Uterus (tissue), 4 donors: ENCODE measurements around the gene ITGAD. TPM values are rescaled to one million over a fixed set of nuclear protein-coding genes. Genes with fewer than 3 reads are reported as not detected.

Source experiments
- DNase-seq, 2 donors: peaks; one replicate each; pipeline ENCODE4 v3.0.0-alpha.2; 2019 to 2020
- H3K27ac ChIP-seq, 2 donors: fragments of 200-600 bp; sonication (generic); 1 replicate in 1 of 2; 2 replicates in 1 of 2; pipeline ENCODE4 v1.5.1; 2016 to 2018
- H3K27me3 ChIP-seq, 2 donors: fragments of 200-600 bp; sonication (generic); one replicate each; pipeline ENCODE4 v1.5.1; 2018 to 2019; ENCODE audit warnings: control low read depth in 1 of 2
- H3K36me3 ChIP-seq, 2 donors: fragments of 200-600 bp; sonication (generic); one replicate each; pipeline ENCODE4 v1.5.1; 2019; ENCODE audit warnings: control low read depth in 1 of 2
- H3K4me1 ChIP-seq, 2 donors: fragments of 200-600 bp; sonication (generic); one replicate each; pipeline ENCODE4 v1.5.1; 2018 to 2019; ENCODE audit warnings: control low read depth in 1 of 2
- H3K4me3 ChIP-seq, 2 donors: fragments of 200-600 bp; sonication (generic); 1 replicate in 1 of 2; 2 replicates in 1 of 2; pipeline ENCODE4 v1.5.1; 2018 to 2019; ENCODE audit warnings: mild to moderate bottlenecking in 1 of 2
- H3K9me3 ChIP-seq, 2 donors: fragments of 200-600 bp; sonication (generic); one replicate each; pipeline ENCODE4 v1.5.1; 2019; ENCODE audit warnings: control low read depth in 1 of 2
- POLR2A ChIP-seq, 2 donors: fragments of 450-650 bp; IDR thresholded peaks; one replicate each; pipeline ENCODE4 v1.6.1; 2016; ENCODE audit warnings: antibody characterized with exemption in 2 of 2, mild to moderate bottlenecking in 1 of 2, moderate library complexity in 1 of 2
- intact Hi-C: fragments of 100-400 bp; cut with DNase I; formaldehyde crosslinking; loops from one replicate; pipeline ENCODE4 v1.15.1; 2023; ENCODE audit warnings: low total_unique reads
- total RNA-seq, 4 donors: library from RNA; depleted of rRNA in 3 of 4; stranded (reverse); fragments of >200 nt in 3 of 4; gene quantifications; one replicate each; pipeline versions ENCODE4 v1.1.0 to v1.2.4, GENCODE V29; 2014 to 2023
- TF ChIP-seq, protein P1 (sequence below), 4 experiments: fragments of 200-600 bp in 2 of 4; fragments of 450-650 bp in 2 of 4; sonication (generic) in 2 of 4; IDR thresholded peaks; one replicate each; pipeline ENCODE4 v1.5.1; 2016 to 2019; ENCODE audit warnings: antibody characterized with exemption in 4 of 4, mild to moderate bottlenecking in 2 of 4, moderate library complexity in 1 of 4
- donor health status: DM: yes; HTN: yes; CAD: no.

ITGAD gene
- total RNA-seq, 4 donors from 2014 or later = 0.12 TPM; not detected in 3

DNA sequence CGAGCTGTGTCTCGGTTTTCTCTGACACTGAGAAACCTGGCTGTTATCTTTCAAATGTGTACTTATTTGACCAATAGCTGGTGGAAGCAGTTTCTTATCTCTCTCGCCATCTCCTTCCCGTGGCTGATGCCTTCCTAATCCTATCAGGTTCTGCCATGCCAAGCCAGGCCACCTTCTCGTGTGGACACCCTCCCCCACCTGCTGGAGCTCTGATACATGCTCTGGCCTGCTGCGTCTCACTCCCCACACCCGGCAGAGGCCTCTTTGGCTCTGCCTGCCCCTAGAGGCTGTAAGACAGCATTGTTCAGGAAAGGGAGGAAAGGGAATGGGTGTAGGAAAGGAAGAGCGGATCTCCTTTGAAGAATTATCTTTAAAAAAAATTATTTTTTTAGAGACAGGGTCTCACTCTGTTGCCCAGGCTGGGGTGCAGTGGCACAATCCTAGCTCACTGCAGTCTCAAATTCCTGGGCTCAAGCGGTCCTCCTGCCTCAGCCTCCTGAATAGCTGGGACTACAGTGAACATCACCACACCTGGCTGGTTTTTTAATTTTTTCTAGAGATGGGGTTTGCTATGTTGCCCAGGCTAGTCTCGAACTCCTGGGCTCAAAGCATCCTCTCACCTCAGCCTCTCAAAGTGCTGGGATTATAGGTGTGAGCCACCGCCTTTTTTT, 58.7 kb downstream of the ITGAD start:
- Histone ChIP-seq H3K36me3 (no peaks in the 10 kb centered on the region), H3K9me3 (no peaks in the 10 kb centered on the region), H3K4me1 (peaks cover 3 to 25% of the 10 kb centered on the region in 2 donors), H3K4me3 (no peak overlapping the region), H3K27ac (peak overlapping the region; percentile 73 to 76), H3K27me3 (no peaks in the 10 kb centered on the region)
- DNase-seq = peak in 1 of 2 donors; percentile 57
- TF ChIP-seq, protein P1, sequence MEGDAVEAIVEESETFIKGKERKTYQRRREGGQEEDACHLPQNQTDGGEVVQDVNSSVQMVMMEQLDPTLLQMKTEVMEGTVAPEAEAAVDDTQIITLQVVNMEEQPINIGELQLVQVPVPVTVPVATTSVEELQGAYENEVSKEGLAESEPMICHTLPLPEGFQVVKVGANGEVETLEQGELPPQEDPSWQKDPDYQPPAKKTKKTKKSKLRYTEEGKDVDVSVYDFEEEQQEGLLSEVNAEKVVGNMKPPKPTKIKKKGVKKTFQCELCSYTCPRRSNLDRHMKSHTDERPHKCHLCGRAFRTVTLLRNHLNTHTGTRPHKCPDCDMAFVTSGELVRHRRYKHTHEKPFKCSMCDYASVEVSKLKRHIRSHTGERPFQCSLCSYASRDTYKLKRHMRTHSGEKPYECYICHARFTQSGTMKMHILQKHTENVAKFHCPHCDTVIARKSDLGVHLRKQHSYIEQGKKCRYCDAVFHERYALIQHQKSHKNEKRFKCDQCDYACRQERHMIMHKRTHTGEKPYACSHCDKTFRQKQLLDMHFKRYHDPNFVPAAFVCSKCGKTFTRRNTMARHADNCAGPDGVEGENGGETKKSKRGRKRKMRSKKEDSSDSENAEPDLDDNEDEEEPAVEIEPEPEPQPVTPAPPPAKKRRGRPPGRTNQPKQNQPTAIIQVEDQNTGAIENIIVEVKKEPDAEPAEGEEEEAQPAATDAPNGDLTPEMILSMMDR (IDR thresholded peaks at IDR 0.05) = peak; percentile 26 to 57 (median 40)
- TF ChIP-seq POLR2A (IDR thresholded peaks at IDR 0.05) = no peak
- intact Hi-C loops = no loop called here

DNA sequence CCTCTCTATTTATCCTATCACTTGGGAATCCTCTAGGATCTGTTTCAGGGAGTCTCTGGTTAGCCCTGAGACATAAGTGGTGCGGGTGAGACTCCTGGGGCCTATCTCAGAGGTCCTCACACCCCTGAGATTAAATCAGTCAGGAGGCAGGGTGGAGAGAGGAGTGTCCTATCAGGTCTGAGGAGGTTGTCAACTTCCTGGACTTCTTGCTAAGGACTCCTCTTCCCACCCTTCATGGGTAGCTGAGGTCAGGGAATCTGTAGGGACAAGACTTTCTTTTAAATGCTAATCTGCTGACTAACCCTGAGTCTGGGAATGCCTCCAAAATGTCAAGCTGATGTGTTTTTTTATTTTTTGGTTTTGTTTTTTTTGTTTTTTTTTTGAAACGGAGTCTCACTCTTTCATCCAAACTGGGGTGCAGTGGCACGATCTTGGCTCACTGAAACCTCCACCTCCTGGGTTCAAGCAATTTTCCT, 59.5 kb downstream of the ITGAD start:
- intact Hi-C loops = no loop called here
- no peaks in the 10 kb centered on the region for H3K36me3 ChIP-seq
- no peaks in the 10 kb centered on the region for H3K27me3 ChIP-seq
- H3K9me3 ChIP-seq = no peaks in the 10 kb centered on the region
- H3K4me3 ChIP-seq = no peak overlapping the region
- no peak for TF ChIP-seq POLR2A (IDR thresholded peaks at IDR 0.05)
- TF ChIP-seq, protein P1 (IDR thresholded peaks at IDR 0.05) = no peak
- peak overlapping the region; percentile 73 to 76 for H3K27ac ChIP-seq
- no peak for DNase-seq
- H3K4me1 ChIP-seq = peaks cover 3 to 33% of the 10 kb centered on the region in 2 donors

DNA sequence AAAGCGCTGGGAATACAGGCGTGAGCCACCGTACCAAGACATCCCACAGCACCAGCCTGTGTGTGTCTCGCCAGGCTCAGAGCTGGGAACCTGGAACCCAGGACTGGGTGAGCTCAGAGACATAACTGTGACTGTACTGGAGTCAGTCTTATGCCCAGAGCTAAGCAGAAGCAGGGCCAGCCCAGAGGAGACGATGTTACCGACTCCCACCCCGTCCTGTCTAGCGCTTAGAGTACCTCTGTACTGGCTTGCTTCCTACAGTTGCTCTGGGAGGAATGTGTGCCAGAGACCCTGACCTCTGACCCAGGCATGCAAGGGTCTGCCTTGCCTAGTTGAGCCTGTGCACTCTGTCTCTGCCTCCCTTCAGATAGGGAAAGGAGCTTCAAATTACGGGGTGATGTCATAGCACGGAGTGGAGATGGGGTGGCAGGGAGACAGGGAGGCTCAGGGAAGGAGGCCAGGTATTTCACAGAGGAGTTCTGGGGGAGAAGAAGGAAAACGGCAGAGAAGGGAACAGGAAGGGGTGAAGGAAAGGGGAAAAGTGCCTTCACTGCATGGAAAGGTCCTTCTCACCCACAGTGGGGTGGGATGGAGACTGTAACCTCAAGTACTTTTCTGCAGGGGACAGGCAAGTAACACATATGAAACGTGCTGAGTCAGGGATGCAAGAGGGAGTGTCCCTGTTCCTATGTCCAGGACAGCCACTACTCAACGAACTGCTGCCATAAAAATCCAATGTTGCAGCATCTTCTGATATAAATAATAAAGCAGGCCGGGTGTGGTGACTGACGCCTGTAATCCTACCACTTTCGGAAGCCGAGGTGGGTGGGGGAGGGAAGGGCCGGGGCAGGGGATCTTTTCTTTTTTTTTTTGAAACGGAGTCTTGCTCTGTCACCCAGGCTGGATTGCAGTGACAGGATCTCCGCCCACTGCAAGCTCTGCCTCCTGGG, 60.4 kb downstream of the ITGAD start:
- H3K27me3 ChIP-seq = no peaks in the 10 kb centered on the region
- H3K4me1 ChIP-seq = peaks cover 3 to 36% of the 10 kb centered on the region in 2 donors
- intact Hi-C loops = no loop called here
- H3K9me3 ChIP-seq = no peaks in the 10 kb centered on the region
- TF ChIP-seq, protein P1 (IDR thresholded peaks at IDR 0.05) = peak in 1 of 4 experiments; percentile 6
- TF ChIP-seq POLR2A (IDR thresholded peaks at IDR 0.05) = no peak
- H3K36me3 ChIP-seq = no peaks in the 10 kb centered on the region
- peak overlapping the region; percentile 73 to 76 for H3K27ac ChIP-seq
- H3K4me3 ChIP-seq = no peak overlapping the region
- DNase-seq = peak in 1 of 2 donors; percentile 52

DNA sequence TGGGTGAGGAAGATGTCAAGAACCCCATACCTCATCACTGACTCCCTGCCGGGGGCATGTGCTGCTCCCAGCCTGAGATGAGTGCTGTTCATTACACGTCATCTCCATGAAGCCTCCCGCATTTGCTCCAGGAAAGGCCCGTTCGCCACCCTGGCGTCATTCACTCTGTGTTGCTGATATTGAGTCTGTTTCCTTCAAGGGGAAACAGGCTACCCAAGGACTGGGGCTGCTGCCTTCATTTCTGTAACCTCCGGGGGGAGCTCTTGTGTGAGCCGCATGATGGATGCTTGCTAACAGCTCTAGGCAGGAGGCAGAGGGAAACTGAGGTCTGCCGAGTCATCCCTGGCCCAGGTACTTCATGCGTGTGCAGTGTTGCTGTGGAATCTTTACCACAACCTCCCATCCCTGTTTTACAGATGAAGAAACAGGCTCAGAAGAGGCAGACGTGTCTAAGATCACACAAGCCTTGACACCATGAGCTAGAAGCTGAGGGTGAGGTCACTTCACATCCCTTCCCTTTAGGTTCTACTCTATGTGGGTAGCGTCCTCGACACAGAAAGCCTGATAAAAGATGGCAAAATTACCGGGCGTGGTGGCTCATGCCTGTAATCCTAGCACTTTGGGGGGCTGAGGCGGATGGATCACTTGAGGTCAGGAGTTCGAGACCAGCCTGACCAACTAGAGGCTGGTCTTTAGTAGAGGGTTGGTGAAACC, 62.6 kb downstream of the ITGAD start:
- no peak overlapping the region for H3K27ac ChIP-seq
- intact Hi-C loops = no loop called here
- H3K27me3 ChIP-seq = no peaks in the 10 kb centered on the region

DNA sequence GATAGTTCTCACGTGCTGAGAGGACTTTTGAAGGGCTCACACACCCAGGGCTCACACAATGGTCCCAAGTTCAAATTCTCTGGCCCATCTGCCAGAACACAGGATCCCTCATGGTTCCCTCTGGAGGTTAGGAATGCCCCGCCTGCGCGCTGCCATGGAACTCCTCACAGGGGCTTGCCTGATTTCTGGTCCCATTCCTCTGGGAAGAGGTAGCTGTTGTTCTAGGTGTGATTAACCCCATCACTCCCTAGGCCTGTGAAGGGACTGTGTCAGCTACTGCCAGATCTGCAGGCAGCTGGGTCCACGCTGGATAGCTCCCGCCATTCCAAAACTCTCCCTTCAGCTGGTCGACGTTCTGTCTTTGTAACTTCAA, 63.8 kb downstream of the ITGAD start:
- intact Hi-C loops = no loop called here
- Histone ChIP-seq H3K36me3 (no peaks in the 10 kb centered on the region), H3K27ac (peak overlapping the region in 1 of 2 donors; percentile 100), H3K9me3 (no peaks in the 10 kb centered on the region), H3K4me1 (peaks cover 3 to 35% of the 10 kb centered on the region in 2 donors), H3K27me3 (no peaks in the 10 kb centered on the region), H3K4me3 (no peak overlapping the region)
- TF ChIP-seq POLR2A (IDR thresholded peaks at IDR 0.05) = no peak
- TF ChIP-seq, protein P1 (IDR thresholded peaks at IDR 0.05) = no peak
- DNase-seq = no peak

More for the DNA sequence above, 62.6 kb downstream of the ITGAD start:
- peaks cover 3 to 36% of the 10 kb centered on the region in 2 donors for H3K4me1 ChIP-seq
- no peak for TF ChIP-seq POLR2A (IDR thresholded peaks at IDR 0.05)
- DNase-seq = no peak
- no peaks in the 10 kb centered on the region for H3K36me3 ChIP-seq
- H3K4me3 ChIP-seq = no peak overlapping the region
- no peaks in the 10 kb centered on the region for H3K9me3 ChIP-seq
